HG02610 (cell line): ENCODE measurements around the gene LIN37.

Experiments
- ATAC-seq: cut with Tn5 transposase; IDR thresholded peaks from one replicate; pipeline ENCODE4 v1.9.1; 2021; ENCODE audit warnings: mild to moderate bottlenecking, moderate library complexity; ENCODE audit not compliant: unreplicated experiment

The LIN37 gene

GRCh38 chr19:35748106-35749020 is at the start of gene LIN37:
Gene LIN37, plus strand, starts transcription at chr19:35748576. Its CDS starts 149 bp downstream, at chr19:35748725.
- ATAC-seq: peak; percentile 79

GRCh38 chr19:35702223-35703012 is 46.0 kb upstream of the LIN37 start:
- ATAC-seq: peak; percentile 92

- no peak for ATAC-seq
These were observed 45.0 kb upstream of the LIN37 start for GRCh38 chr19:35703343-35703742.

- no peak for ATAC-seq
These were observed 44.2 kb upstream of the LIN37 start, which contains the start of gene ZBTB32 for GRCh38 chr19:35704218-35704617. Gene ZBTB32, plus strand, starts transcription at chr19:35704558. Its CDS starts 10,069 bp downstream, at chr19:35714627.

GRCh38 chr19:35708391-35708790 is 40.0 kb upstream of the LIN37 start:
- ATAC-seq: no peak

GRCh38 chr19:35710784-35711723 is 37.3 kb upstream of the LIN37 start:
- ATAC-seq: peak; percentile 27

GRCh38 chr19:35712567-35713505 is 35.5 kb upstream of the LIN37 start:
- ATAC-seq: peak; percentile 19

GRCh38 chr19:35713506-35713850 is 34.9 kb upstream of the LIN37 start:
- ATAC-seq: no peak

- no peak for ATAC-seq
These were observed 34.4 kb upstream of the LIN37 start for GRCh38 chr19:35713904-35714495.

GRCh38 chr19:35714601-35715354 is 33.6 kb upstream of the LIN37 start:
- ATAC-seq: no peak

- no peak for ATAC-seq
These were observed 33.0 kb upstream of the LIN37 start for GRCh38 chr19:35715355-35715809.

- no peak for ATAC-seq
These were observed 32.2 kb upstream of the LIN37 start for GRCh38 chr19:35715981-35716800.

- ATAC-seq: peak; percentile 58
These were observed 31.3 kb upstream of the LIN37 start for GRCh38 chr19:35716801-35717664.

GRCh38 chr19:35717665-35718344 is 30.6 kb upstream of the LIN37 start, which contains the start of gene KMT2B:
Gene KMT2B, plus strand, starts transcription at chr19:35718003. Its CDS starts 16 bp downstream, at chr19:35718019.
- ATAC-seq: peak; percentile 46

GRCh38 chr19:35718345-35719041 is 29.9 kb upstream of the LIN37 start:
- ATAC-seq: peak; percentile 2
